ENCODE data around the gene EEF1AKMT1.
A peak's percentile ranks its signal among the peaks of the same experiment; 100 is the strongest.

Gene EEF1AKMT1, protein sequence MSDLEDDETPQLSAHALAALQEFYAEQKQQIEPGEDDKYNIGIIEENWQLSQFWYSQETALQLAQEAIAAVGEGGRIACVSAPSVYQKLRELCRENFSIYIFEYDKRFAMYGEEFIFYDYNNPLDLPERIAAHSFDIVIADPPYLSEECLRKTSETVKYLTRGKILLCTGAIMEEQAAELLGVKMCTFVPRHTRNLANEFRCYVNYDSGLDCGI

GRCh38 chr13:20773194-20774080, at the start of gene EEF1AKMT1:
Gene EEF1AKMT1, minus strand, starts transcription at chr13:20773961. Its CDS starts 16,363 bp downstream, at chr13:20757598.
- peak; percentile 94 for DNase-seq (ENCODE audit: low spot score)

GRCh38 chr13:20823071-20823470, 49.3 kb upstream of the EEF1AKMT1 start:
- no peak for DNase-seq (ENCODE audit: low spot score)

- DNase-seq (ENCODE audit: low spot score) = no peak
Observed at GRCh38 chr13:20822406-20822805, 48.6 kb upstream of the EEF1AKMT1 start.

GRCh38 chr13:20819715-20820114, 46.0 kb upstream of the EEF1AKMT1 start:
- no peak for DNase-seq (ENCODE audit: low spot score)

GRCh38 chr13:20815464-20815863, 41.7 kb upstream of the EEF1AKMT1 start:
- DNase-seq (ENCODE audit: low spot score) = no peak

DNA sequence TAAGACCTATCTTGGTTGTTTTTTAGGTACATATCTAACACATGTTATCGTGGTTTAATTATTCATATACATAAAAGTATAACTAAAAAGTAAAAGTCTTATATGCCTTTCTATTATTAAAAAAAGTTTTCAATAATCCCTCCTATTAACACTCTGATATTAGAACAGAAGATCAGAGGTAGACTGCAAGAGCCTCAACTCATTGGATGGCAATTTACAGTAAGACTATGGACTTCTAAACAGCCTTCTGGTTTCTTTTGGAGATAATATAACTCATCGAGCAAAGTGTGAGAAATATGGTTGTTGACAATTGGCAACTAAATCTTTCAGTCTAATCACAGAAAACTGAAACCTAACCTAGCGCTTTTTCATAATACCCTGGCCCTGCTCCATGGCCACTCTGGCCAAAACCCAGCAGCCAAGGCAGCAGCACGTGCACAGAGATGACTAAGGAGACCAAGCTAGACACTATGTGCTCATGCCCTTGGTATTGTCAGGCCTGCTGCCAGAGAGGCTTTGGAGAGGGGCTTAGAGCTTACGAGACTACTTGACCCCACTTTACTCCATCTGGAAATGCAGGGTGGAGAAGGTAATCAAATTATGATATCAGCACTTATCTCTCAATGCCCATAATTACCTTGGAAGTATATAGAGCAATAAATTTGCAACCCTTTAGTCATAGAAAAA, 40.6 kb upstream of the EEF1AKMT1 start:
- peak; percentile 28 for DNase-seq (ENCODE audit: low spot score)

- no peak for DNase-seq (ENCODE audit: low spot score)
Observed at GRCh38 chr13:20812890-20813289, 39.1 kb upstream of the EEF1AKMT1 start.

GRCh38 chr13:20810808-20811207, 37.0 kb upstream of the EEF1AKMT1 start:
- no peak for DNase-seq (ENCODE audit: low spot score)

- no peak for DNase-seq (ENCODE audit: low spot score)
Observed at GRCh38 chr13:20808874-20809273, 35.1 kb upstream of the EEF1AKMT1 start.

GRCh38 chr13:20803180-20803965, 29.6 kb upstream of the EEF1AKMT1 start:
- DNase-seq (ENCODE audit: low spot score) = peak; percentile 26

DNA sequence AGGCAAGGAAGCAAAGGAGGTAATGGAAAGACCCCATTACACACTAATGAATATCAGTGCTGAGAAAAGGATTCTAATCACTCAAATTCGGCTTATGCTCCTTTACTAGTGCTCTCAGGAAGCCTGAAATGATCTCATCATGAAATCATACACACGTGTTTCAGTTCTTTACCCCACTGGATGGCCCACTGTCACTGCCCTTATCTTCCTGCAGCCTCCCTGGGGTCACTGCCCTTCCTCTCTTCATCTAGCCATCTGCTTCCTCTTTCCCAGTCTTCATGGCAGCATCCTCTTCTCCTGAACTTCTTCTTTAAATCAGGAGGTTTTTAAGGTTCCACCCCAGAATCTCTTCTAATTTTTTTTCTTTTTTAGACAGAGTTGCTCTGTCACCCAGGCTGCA, 27.9 kb upstream of the EEF1AKMT1 start:
- no peak for DNase-seq (ENCODE audit: low spot score)

DNA sequence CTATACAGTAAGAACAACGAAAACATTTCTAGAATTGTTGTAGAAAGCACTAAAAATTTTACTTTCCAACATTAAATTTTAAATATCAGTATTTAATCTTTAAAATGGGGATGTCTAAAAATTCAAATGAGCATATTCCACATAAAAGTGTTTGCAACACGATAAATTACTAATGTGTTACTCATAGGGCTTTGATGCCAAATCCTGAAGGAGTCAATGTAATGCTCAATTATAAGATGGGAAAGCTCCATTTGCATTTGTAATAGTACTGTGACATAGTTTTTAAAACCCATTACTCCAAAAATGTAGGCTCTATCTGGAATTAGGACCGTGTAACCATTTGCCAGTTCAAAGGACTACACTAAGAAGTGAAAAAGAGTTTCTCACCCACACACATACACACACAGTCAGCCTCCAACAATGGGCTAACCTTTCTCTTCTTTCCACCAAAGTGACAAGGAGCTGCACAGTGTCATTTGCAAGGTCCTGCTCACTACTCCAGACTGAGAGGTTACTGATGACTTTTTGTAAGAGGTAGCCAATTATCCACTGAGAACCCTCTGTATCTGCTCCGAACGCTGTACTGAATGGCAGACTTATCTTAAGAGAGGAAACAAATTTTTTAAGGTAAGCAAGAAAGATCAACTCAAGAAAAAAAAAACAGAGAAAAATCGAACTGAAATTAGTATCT, 26.1 kb upstream of the EEF1AKMT1 start:
- peak; percentile 44 for DNase-seq (ENCODE audit: low spot score)

- DNase-seq (ENCODE audit: low spot score) = no peak
Observed at GRCh38 chr13:20798027-20798426, 24.3 kb upstream of the EEF1AKMT1 start.

DNA sequence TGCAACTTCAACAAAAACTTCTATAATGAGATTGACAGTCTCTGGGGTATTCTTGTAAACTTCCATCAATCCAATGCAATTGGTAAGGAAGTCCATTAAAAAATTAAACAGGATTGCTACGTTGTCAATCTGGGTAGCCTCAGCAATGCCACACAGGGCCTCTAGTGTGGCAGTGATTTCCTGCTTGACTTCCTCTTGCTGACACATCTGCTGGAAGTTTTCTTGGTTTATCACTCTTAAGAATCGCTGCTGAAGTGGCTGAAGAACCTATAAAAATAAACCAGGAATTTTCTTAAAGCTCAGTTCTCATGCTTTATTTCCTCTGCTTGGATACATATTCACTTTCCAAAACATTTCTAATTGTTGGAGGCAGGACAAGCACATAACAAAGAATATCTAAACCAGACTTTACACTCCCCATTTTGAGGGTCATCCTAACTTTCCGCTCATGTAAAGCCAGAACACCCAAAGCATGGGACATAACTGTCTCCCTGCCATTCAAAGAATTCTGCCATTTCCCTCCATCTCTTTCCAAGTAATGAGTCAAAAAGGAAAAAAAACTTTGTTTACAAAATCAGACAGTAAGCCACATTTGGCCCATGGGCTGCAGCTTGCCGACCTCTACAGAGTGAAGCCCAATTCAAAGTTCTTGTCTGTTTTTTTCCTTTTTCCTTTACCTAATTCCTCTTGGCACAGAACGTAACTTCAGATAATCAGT, 23.2 kb upstream of the EEF1AKMT1 start:
- DNase-seq (ENCODE audit: low spot score) = peak; percentile 21

GRCh38 chr13:20789665-20790064, 15.9 kb upstream of the EEF1AKMT1 start:
- no peak for DNase-seq (ENCODE audit: low spot score)

DNA sequence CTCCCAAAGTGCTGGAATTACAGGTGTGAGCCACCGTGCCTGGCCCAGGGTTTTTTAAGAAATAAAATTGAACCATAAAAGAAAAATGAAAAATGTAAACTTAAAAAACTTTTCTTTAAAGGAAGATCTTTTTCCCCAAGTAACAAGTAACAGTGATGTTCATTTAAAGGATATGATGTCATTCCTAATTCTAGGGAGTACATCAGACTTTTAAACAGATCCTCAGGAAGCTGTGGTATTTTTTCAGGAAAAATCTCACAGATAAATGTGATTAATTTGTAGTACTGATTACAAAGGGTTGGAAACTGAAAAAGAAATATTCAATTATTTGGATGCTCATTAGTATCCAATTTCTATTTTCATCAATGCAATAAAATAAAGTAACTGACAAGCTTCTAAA, 14.6 kb upstream of the EEF1AKMT1 start:
- DNase-seq (ENCODE audit: low spot score) = no peak

- no peak for DNase-seq (ENCODE audit: low spot score)
Observed at GRCh38 chr13:20787180-20787579, 13.4 kb upstream of the EEF1AKMT1 start.

DNA sequence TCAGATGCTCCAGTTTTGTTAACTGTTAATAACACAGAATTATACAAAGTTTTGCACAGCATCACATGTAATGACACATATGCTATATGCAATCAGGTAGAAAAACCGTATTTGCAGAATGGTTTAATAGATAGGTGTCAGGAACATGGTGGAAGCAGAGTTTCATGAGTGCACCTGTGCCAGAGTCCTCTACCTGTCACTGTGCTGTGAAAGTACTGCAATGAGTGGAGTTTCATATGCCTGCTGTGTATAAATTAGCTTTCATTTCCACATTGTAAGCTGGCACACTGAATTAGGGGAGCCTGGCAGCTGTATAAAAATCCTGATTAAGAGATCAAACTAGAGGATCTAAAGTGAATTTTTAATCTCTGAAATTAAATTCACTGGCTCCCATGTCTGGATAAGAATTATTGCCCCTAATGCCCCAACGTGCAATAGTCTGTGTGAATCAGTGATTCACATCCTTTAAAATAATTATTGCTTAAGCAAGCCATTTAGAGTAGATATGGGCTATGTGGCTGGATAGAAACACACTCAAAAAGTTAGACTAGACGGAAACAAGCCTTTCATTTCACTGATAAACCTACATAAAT, 8.5 kb upstream of the EEF1AKMT1 start:
- no peak for DNase-seq (ENCODE audit: low spot score)

DNA sequence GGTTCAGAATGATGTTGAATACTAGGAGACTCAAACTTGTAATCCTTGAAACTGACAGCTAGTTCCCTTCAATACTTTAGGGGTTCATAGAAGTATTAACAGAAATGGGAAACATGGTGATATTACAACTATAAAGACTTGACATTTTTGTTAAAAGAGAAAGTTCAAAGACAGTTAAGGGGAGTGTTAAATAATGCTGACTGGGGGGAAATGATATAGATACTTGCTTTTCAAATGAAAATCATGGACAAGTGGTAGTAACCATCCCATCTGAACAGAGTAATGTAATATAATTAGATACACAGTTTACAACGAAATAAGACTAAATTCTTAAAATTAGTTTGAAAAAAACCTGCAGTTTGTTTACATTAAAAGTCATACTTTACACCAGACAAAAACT, 6.6 kb upstream of the EEF1AKMT1 start:
- DNase-seq (ENCODE audit: low spot score) = no peak

DNA sequence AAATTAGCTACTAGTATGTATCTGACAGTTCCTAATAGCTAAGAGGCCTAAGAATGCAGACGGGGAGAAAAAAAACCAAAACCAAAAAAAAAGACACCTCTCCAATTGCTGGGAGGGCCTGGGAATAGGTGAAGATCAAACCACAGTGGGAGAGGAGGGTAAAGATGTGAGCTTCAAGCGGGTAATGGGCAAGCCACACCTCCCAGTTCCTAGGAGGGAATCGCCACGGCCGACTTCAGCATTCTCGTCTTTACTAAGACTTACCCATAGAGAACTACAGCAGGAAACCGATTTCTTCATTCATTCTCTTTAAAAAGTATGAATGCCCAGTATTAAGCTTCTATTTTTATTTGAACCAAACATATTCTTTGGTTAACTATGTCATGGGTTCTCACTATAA, 5.6 kb upstream of the EEF1AKMT1 start:
- no peak for DNase-seq (ENCODE audit: low spot score)
